Measurements from ENCODE around the gene TMEM138.

- TF ChIP-seq CTCF (conservative IDR thresholded peaks at IDR 0.05; ENCODE audit: low read length) (no peak), EZH2phosphoT487 (IDR thresholded peaks at IDR 0.05; ENCODE audit: borderline replicate concordance, low read depth, low read length) (no peak)
These were observed 16.6 kb downstream of the TMEM138 start for GRCh38 chr11:61378713-61379313.
